GM12873 (cell line): ENCODE results near the gene HSH2D.

ENCODE experiments used
- CTCF ChIP-seq: IDR thresholded peaks from 2 replicates; pipeline ENCODE4 v1.5.1; 2012; ENCODE audit warnings: low read depth, mild to moderate bottlenecking, moderate library complexity, low read length, control low read depth; ENCODE audit not compliant: insufficient read depth; ENCODE audit errors: missing control alignments

Gene HSH2D

GRCh38 chr19:16153582-16154336 lies 10.3 kb downstream of the HSH2D start:
- TF ChIP-seq CTCF = no peak

GRCh38 chr19:16154557-16154956 lies 11.1 kb downstream of the HSH2D start:
- TF ChIP-seq CTCF = no peak

- TF ChIP-seq CTCF = no peak
Observed at GRCh38 chr19:16155128-16155527, 11.6 kb downstream of the HSH2D start.

GRCh38 chr19:16156904-16157303 lies 13.4 kb downstream of the HSH2D start:
- TF ChIP-seq CTCF = no peak

- no peak for TF ChIP-seq CTCF
Observed at GRCh38 chr19:16157601-16158000, 14.1 kb downstream of the HSH2D start.

GRCh38 chr19:16159655-16160054 lies 16.2 kb downstream of the HSH2D start:
- no peak for TF ChIP-seq CTCF

GRCh38 chr19:16160445-16160942 lies 17.0 kb downstream of the HSH2D start:
- no peak for TF ChIP-seq CTCF
